Sigmoid colon (tissue), 4 donors: Measurements from ENCODE around the gene PARP9.

Source experiments
- EP300 ChIP-seq, 4 donors: sonication (generic); formaldehyde crosslinking; IDR thresholded peaks; one replicate each; pipeline ENCODE4 v1.6.1; 2017; ENCODE audit warnings: antibody characterized with exemption in 4 of 4
- POLR2A ChIP-seq, 2 donors: fragments of 450-650 bp; IDR thresholded peaks; one replicate each; pipeline ENCODE4 v1.6.1; 2016; ENCODE audit warnings: antibody characterized with exemption in 2 of 2, mild to moderate bottlenecking in 2 of 2, moderate library complexity in 2 of 2
- POLR2AphosphoS5 ChIP-seq, 4 donors: sonication (generic); formaldehyde crosslinking; IDR thresholded peaks; one replicate each; pipeline ENCODE4 v1.6.1; 2017; ENCODE audit warnings: antibody characterized with exemption in 4 of 4
- TF ChIP-seq, protein P1 (sequence below), 4 experiments: fragments of 450-650 bp in 3 of 4; fragments of 200-600 bp in 1 of 4; IDR thresholded peaks; one replicate each; pipeline ENCODE4 v1.5.1; 2016 to 2019; ENCODE audit warnings: antibody characterized with exemption in 4 of 4, mild to moderate bottlenecking in 3 of 4, moderate library complexity in 2 of 4

DNA sequence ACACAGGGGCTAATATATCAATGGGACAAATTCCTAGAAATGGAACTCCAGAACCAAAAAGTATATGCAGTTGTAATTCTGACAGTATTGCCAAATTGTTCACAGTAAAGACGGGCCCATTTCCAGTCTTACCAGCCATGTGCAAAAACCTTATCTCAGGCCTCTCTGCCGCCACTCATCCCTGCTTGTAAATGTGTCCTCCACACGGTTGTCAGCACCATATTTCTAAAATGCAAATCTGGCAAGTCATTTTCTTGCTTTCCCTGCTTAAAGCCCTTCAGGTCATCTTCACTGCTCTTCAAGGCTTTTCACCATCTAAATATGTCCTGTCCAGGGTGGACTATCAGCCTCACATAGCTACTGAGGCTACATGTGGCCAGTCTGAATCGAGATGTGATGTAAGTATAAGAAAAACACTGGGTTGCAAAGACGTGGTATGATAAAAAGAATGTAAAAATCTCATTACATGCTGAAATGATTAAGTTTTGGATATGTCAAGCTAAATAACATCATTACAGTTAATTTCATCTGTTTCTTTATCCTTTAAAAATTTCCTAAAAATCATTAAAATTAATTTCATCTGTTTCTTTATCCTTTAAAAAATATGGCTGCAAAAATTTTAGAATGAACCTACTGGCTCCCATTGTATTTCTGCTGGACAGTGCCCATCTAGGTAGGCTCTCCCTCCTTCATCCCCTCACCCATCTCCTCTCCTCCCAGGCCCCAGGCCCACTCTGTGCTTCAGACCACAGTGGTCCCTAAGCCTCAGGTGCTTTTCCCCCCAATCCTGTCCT is 980 bp downstream of the PARP9 start:
- TF ChIP-seq, protein P1, sequence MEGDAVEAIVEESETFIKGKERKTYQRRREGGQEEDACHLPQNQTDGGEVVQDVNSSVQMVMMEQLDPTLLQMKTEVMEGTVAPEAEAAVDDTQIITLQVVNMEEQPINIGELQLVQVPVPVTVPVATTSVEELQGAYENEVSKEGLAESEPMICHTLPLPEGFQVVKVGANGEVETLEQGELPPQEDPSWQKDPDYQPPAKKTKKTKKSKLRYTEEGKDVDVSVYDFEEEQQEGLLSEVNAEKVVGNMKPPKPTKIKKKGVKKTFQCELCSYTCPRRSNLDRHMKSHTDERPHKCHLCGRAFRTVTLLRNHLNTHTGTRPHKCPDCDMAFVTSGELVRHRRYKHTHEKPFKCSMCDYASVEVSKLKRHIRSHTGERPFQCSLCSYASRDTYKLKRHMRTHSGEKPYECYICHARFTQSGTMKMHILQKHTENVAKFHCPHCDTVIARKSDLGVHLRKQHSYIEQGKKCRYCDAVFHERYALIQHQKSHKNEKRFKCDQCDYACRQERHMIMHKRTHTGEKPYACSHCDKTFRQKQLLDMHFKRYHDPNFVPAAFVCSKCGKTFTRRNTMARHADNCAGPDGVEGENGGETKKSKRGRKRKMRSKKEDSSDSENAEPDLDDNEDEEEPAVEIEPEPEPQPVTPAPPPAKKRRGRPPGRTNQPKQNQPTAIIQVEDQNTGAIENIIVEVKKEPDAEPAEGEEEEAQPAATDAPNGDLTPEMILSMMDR (IDR thresholded peaks at IDR 0.05): no peak
- no peak for TF ChIP-seq EP300 (IDR thresholded peaks at IDR 0.05)
- no peak for TF ChIP-seq POLR2AphosphoS5 (IDR thresholded peaks at IDR 0.05)
- no peak for TF ChIP-seq POLR2A (IDR thresholded peaks at IDR 0.05)
